Naive thymus-derived CD8-positive, alpha-beta T cell (primary cell): ENCODE measurements around the gene ZNF654. TPM values are rescaled to one million over a fixed set of nuclear protein-coding genes. Genes with fewer than 3 reads are reported as not detected.

Source experiments
- ATAC-seq, 2 donors: fragments of 150-1000 bp; cut with Tn5 transposase in 1 of 2; sonication (Bioruptor Pico), chemical (Tn5 transposase) in 1 of 2; 1 replicate in 1 of 2; 2 replicates in 1 of 2; pipeline ENCODE4 v1.10.0; 2021; ENCODE audit warnings: mild to moderate bottlenecking in 2 of 2, moderate library complexity in 2 of 2
- POLR2A ChIA-PET: fragments of 350-600 bp; sonication (Branson Sonifier 250); formaldehyde crosslinking; loops from one replicate; lab custom pipeline; 2021; ENCODE audit warnings: antibody characterized with exemption; lab: Charles Lee
- DNase-seq, 10 donors: peaks; one replicate each; pipeline versions ENCODE4 v3.0.0 to v3.0.0-alpha.2; 2020 to 2022
- H3K27ac Mint-ChIP-seq, 10 donors: one replicate each; pipeline ENCODE4 v1.8.0; 2020 to 2022; ENCODE audit warnings: mild to moderate bottlenecking in 10 of 10, mixed read lengths in 10 of 10, moderate library complexity in 4 of 10, inconsistent platforms in 1 of 10
- H3K27me3 Mint-ChIP-seq, 5 donors: one replicate each; pipeline ENCODE4 v1.8.0; 2021 to 2022; ENCODE audit warnings: mixed read lengths in 5 of 5
- H3K36me3 Mint-ChIP-seq, 3 donors: one replicate each; pipeline ENCODE4 v1.8.0; 2020 to 2022; ENCODE audit warnings: mixed read lengths in 3 of 3, mild to moderate bottlenecking in 2 of 3, inconsistent platforms in 1 of 3
- H3K4me1 Mint-ChIP-seq, 4 donors: one replicate each; pipeline ENCODE4 v1.8.0; 2021 to 2022; ENCODE audit warnings: mixed read lengths in 4 of 4
- H3K4me3 Mint-ChIP-seq, 10 donors: one replicate each; pipeline ENCODE4 v1.8.0; 2020 to 2022; ENCODE audit warnings: mild to moderate bottlenecking in 10 of 10, mixed read lengths in 10 of 10, moderate library complexity in 6 of 10, inconsistent platforms in 1 of 10
- H3K9me3 Mint-ChIP-seq, 9 donors: one replicate each; pipeline ENCODE4 v1.8.0; 2020 to 2022; ENCODE audit warnings: mixed read lengths in 9 of 9, mild to moderate bottlenecking in 3 of 9, inconsistent platforms in 1 of 9, moderate library complexity in 1 of 9
- polyA plus RNA-seq, 3 donors: library from polyadenylated mRNA; unstranded; fragments of 300-500 nt; fragmentation: Illumina TruSeq; gene quantifications; one replicate each; pipeline ENCODE4 v1.2.3, GENCODE V29; 2021
- total RNA-seq, 8 experiments: library from RNA in 2 of 8; stranded (reverse) in 2 of 8; gene quantifications; one replicate each; pipeline ENCODE4 v1.2.3 and lab custom pipeline; 2021 to 2026

Gene ZNF654
- total and polyA plus RNA-seq, 5 experiments from 2014 or later, result 11.1 to 24.7 (median 13.9) TPM

DNA sequence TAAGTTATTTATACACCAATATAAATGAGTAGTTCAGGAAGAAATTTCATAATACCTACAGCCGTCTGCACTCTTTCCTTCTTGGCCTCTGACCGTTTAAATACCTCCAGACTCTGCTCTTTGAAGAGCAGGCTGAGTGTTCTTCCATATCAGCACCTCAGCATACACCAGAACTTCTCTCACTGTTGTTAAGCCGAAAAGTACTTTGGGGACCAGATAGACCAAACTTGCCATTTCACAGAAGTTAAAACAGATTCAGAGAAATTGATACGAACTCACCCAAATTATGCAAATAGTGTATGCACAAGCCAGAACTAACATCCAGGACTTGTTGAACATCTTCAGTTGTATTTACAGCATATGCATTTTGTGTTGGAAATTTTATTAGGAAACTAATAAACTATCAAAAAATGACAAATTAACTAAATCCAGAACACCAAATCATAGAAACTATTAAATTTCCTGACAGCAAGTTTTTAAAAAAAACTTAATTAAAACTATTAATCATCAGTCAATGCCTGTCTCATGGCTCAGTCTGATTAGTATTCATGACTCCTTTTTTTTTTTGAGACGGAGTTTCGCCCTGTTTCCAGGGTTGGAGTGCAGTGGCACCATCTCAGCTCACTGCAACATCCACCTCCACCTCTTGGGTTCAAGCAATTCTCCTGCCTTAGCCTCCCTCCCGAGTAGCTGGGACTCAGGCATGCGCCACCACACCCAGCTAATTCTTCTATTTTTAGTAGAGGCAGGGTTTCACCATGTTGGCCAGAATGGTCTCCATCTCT lies 24.4 kb upstream of the ZNF654 start:
- POLR2A ChIA-PET, result interaction anchor here (1.2 kb wide), 1 partner anchor 24 kb away, joined by 4 read pairs; the partner anchor contains the start of gene CGGBP1
- Mint-ChIP-seq H3K27ac (peak overlapping the region in 2 of 10 donors; percentile 51 to 64), H3K4me3 (no peak overlapping the region), H3K4me1 (peaks cover 5 to 31% (median 29%) of the 10 kb centered on the region in 4 donors), H3K9me3 (no peaks in the 10 kb centered on the region), H3K27me3 (peaks cover 0 to 3% (median 0%) of the 10 kb centered on the region in 5 donors), H3K36me3 (no peaks in the 10 kb centered on the region)
- no peak for ATAC-seq
- no peak for DNase-seq

DNA sequence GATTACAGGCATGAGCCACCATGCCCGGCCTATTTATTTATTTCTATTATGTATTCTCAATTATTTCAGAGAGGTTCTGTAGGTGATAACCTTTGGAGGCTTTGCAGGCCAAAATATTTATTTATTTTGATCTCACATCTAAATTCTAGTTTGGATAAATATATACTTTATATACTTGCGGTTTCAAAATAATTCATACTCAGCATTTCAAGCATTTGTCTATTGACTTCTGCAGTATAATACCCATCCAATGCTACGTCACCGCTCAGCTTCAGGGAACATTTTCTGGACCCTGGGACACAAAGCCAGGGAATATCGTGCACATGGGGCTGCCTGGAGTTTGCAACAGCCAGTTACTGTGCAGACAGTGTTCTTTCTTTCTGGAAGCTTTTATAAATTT lies 22.8 kb upstream of the ZNF654 start:
- no peak for ATAC-seq
- H3K27me3 Mint-ChIP-seq, result peaks cover 0 to 6% (median 0%) of the 10 kb centered on the region in 5 donors
- POLR2A ChIA-PET, result interaction anchor here (1.9 kb wide), 1 partner anchor 23 kb away, joined by 5 read pairs; the partner anchor contains the start of genes CGGBP1 and ZNF654

DNA sequence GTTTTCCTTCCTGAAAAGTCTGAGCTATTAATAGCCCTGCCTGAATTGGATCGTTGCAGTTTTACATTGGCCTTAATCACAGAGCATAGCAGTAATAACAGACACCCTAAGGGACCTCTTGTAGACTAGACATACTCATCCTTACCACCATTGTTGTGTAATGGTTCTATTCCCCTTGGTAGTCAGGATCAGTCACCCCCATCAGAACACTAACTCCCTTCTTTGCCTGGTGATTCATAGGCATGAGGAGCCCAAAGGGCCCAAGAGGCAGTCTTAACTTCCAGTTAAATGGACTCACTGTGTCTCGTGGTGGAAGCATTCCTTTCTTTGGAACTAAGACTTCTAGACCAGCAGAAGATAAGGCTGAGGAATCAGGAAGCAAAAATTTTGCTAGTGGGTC lies 20.5 kb upstream of the ZNF654 start:
- Mint-ChIP-seq H3K4me1 (peaks cover 0 to 8% (median 2%) of the 10 kb centered on the region in 4 donors), H3K36me3 (no peaks in the 10 kb centered on the region), H3K27me3 (peaks cover 0 to 6% (median 0%) of the 10 kb centered on the region in 5 donors), H3K27ac (no peak overlapping the region), H3K9me3 (no peaks in the 10 kb centered on the region), H3K4me3 (no peak overlapping the region)
- ATAC-seq, result no peak
- POLR2A ChIA-PET, result no interaction called here
- no peak for DNase-seq

More for the DNA sequence above, 22.8 kb upstream of the ZNF654 start:
- Mint-ChIP-seq H3K4me1 (peaks cover 3 to 27% (median 23%) of the 10 kb centered on the region in 4 donors), H3K36me3 (no peaks in the 10 kb centered on the region), H3K27ac (no peak overlapping the region), H3K4me3 (no peak overlapping the region), H3K9me3 (no peaks in the 10 kb centered on the region)
- DNase-seq, result no peak

DNA sequence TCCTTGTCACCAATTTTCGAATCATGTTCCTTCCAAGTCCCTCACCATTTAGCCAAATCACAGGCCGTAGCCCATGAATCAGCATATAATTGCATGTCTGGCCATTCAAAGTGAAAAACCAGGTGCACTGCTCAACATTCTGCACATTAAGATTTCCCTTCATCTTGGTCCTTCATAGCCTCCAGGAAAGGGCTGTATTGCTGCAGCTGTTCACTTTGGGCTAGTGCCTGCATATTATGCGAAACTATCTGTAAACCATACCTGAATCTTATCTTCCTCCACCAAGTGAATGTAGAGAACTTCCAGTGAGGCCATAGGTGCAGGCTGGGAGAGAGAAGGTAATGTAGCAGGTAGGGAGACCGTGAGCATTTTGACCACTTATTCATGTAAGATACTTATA lies 18.5 kb upstream of the ZNF654 start:
- POLR2A ChIA-PET, result interaction anchor here (1.1 kb wide), 1 partner anchor 18 kb away, joined by 3 read pairs; the partner anchor contains the start of gene CGGBP1
- no peak for ATAC-seq

DNA sequence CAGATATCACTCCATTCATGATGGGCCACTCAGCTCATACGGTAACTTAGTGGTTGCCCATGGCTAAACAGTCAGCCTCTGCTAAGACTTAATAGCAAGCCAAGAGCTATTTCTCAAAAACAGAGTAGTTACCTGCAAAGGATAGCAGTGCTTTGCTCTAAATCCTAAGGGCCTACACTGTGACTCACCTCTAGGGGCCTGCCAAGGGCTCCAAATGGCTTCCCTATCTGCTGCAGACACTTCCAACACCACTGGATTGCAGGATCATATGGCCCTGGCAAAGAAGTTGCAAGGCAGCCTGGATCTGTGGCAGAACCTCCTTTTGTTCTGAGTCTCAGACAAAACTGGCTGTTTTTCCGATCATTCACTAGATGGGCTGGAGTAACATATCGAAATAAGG lies 18.1 kb upstream of the ZNF654 start:
- Mint-ChIP-seq H3K4me3 (no peak overlapping the region), H3K4me1 (peaks cover 0 to 5% (median 1%) of the 10 kb centered on the region in 4 donors), H3K36me3 (no peaks in the 10 kb centered on the region), H3K9me3 (no peaks in the 10 kb centered on the region), H3K27me3 (peaks cover 0 to 6% (median 0%) of the 10 kb centered on the region in 5 donors), H3K27ac (no peak overlapping the region)
- ATAC-seq (no peak), DNase-seq (no peak)
- POLR2A ChIA-PET, result interaction anchor here (1.1 kb wide), 1 partner anchor 17 kb away, joined by 3 read pairs; the partner anchor contains the start of gene CGGBP1

More for the DNA sequence above, 18.5 kb upstream of the ZNF654 start:
- H3K27ac Mint-ChIP-seq, result no peak overlapping the region
- no peaks in the 10 kb centered on the region for H3K9me3 Mint-ChIP-seq
- H3K4me1 Mint-ChIP-seq, result peaks cover 0 to 4% (median 1%) of the 10 kb centered on the region in 4 donors
- no peak overlapping the region for H3K4me3 Mint-ChIP-seq
- H3K36me3 Mint-ChIP-seq, result no peaks in the 10 kb centered on the region
- no peak for DNase-seq
- peaks cover 0 to 6% (median 0%) of the 10 kb centered on the region in 5 donors for H3K27me3 Mint-ChIP-seq

DNA sequence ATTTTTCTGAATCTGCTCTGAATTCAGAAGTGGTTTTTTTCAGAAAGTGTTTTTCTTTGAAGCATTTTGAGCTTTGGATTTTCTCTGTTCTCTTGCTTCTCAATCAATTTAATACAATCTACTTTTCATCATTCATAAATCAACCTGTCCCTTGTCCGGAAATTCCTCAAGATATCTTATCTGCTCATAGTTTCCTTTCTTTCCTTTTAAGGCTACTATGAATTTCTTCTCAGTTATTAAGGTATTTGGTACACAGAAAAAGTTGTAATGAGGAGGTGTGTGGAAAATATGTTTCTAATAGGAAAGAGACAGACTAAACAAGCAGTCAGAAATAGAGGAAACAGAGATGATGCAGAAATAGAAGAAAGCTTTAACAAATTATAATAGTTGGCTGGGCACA lies 14.6 kb upstream of the ZNF654 start:
- Mint-ChIP-seq H3K9me3 (no peaks in the 10 kb centered on the region), H3K4me3 (no peak overlapping the region), H3K36me3 (no peaks in the 10 kb centered on the region), H3K4me1 (peaks cover 0 to 11% (median 5%) of the 10 kb centered on the region in 4 donors), H3K27me3 (peaks cover 0 to 3% (median 0%) of the 10 kb centered on the region in 5 donors), H3K27ac (no peak overlapping the region)
- POLR2A ChIA-PET, result no interaction called here
- no peak for DNase-seq
- no peak for ATAC-seq

DNA sequence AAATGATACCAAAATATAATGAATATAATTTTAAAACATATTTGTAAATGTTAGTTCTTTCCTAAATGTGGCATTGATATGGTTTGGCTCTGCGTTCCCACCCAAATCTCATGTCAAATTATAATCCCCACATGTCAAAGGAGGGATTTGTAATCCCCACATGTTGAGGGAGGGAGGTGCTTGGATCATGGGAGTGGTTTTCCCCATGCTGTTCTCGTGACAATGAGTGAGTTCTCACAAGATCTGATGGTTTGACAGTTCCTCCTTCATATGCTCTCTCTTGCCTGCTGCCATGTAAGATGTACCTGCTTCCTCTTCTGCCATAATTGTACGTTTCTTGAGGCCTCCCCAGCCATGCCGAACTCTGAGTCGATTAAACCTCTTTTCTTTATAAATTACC lies 12.3 kb upstream of the ZNF654 start:
- no peak for ATAC-seq
- no peaks in the 10 kb centered on the region for H3K27me3 Mint-ChIP-seq
- POLR2A ChIA-PET, result no interaction called here
- no peaks in the 10 kb centered on the region for H3K36me3 Mint-ChIP-seq
- H3K4me1 Mint-ChIP-seq, result peaks cover 4 to 13% (median 8%) of the 10 kb centered on the region in 4 donors
- H3K27ac Mint-ChIP-seq, result peak overlapping the region in 1 of 10 donors; percentile 9
- H3K4me3 Mint-ChIP-seq, result peak overlapping the region in 3 of 10 donors; percentile 19 to 33 (median 31)
- DNase-seq, result no peak
- H3K9me3 Mint-ChIP-seq, result no peaks in the 10 kb centered on the region

DNA sequence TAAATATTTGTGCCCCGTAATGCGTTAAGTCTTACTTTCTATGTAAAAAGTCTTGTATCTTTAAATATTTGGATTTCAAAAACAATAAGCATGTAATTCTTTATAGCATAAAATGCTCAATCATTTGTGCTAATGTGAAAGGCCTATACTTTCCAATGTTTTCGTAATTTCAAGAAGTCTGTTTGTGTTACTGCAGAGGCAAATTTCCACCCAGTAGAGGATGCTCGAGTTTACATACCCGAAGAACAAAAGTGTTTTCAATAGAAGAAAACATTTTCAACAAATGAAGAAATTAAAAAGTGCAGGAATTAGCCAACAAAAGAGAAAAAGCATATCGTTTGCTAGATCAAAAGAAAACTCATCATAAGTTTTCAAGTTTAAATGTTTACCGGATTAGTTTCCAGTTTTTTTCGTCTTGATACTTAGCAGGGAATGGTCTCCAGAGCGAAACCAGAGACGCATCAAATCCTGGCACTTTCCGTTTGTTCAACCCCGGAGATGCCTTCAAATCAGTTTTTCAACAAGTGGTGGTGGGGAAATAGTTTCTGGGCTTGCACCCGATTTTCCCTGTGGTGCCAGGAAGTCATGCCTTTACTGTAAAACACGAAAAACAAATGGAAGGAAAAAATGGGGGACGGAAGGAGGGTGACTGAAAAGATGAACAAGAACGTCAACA lies 1.3 kb upstream of the ZNF654 start:
- Mint-ChIP-seq H3K4me3 (peak overlapping the region; percentile 90 to 100 (median 97)), H3K9me3 (no peaks in the 10 kb centered on the region), H3K27me3 (no peaks in the 10 kb centered on the region), H3K4me1 (peaks cover 25 to 66% (median 54%) of the 10 kb centered on the region in 4 donors), H3K27ac (peak overlapping the region; percentile 94 to 99 (median 98)), H3K36me3 (peaks cover 13 to 34% (median 28%) of the 10 kb centered on the region in 3 donors)
- no peak for ATAC-seq
- DNase-seq, result peak in 2 of 10 donors; percentile 18 to 23
- POLR2A ChIA-PET, result interaction anchor here (1.1 to 2.3 kb wide), 9 partner anchors 17 to 831 kb away, joined by 3 to 68 read pairs (median 5); partner anchors contain the start of genes C3orf38 and CHMP2B

DNA sequence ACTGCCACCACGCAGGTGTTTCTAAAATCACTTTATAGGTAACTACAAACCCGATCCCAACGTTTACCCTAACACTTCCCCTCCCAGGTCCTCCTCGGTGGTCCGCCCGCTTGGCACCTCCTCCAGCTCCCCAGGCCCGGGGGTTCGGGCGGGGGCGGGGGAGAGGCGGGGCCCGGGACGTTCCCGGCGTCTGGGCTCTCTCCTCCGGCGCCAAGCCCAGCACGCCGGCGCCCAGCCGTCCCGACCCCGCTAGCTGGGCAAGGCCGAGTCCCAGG lies 812 bp upstream of the ZNF654 start:
- H3K4me3 Mint-ChIP-seq, result peak overlapping the region; percentile 92 to 100 (median 98)
- no peaks in the 10 kb centered on the region for H3K9me3 Mint-ChIP-seq
- DNase-seq (no peak), ATAC-seq (no peak)
- POLR2A ChIA-PET, result interaction anchor here (1.1 to 2.3 kb wide), 9 partner anchors 17 to 831 kb away, joined by 3 to 68 read pairs (median 5); partner anchors contain the start of genes C3orf38 and CHMP2B
- H3K27ac Mint-ChIP-seq, result peak overlapping the region; percentile 94 to 99 (median 98)
- H3K4me1 Mint-ChIP-seq, result peaks cover 28 to 70% (median 56%) of the 10 kb centered on the region in 4 donors
- no peaks in the 10 kb centered on the region for H3K27me3 Mint-ChIP-seq
- H3K36me3 Mint-ChIP-seq, result peaks cover 13 to 34% (median 28%) of the 10 kb centered on the region in 3 donors

DNA sequence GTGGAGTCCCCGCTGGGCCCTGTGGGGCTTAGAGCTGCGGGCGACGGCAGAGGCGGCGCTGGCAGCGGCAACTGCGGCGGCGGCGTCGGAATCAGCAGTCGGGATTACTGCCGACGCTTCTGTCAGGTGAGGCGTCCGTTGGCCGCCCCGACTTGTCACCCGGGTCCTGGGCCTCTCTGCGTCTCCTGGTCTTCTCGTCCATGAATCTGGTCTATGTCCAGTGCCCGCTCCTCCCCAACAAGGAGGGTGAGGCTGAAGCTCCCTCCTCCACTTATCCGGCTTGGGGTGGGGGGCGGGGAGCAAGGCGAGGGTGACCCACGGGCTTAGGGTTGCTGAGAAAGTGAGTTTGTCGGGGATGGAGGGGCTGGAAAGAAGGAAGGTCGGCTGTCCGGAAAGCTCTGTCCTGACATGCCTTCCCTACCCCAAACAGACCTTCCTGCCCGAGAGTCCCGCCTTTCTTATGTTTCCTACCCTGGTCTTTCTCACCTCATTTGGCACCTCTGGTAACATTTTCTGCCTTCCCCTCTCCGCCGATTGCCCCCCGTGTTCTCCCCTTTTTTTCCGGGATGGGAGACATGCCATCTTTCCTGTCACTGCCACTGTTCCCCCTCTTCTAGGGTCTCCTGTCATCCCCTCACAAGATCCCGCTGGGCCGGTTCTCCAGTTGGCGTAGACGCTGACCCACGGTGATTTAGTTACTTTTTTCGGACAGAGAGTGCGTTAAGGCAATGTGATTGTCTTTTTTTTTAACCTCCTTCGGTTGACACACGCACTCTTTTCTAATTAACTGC lies 520 bp downstream of the ZNF654 start:
- Mint-ChIP-seq H3K4me3 (peak overlapping the region; percentile 92 to 100 (median 98)), H3K9me3 (no peaks in the 10 kb centered on the region), H3K36me3 (peaks cover 11 to 27% (median 25%) of the 10 kb centered on the region in 3 donors), H3K27ac (peak overlapping the region; percentile 89 to 99 (median 98)), H3K27me3 (no peaks in the 10 kb centered on the region), H3K4me1 (peaks cover 33 to 77% (median 63%) of the 10 kb centered on the region in 4 donors)
- ATAC-seq, result no peak
- DNase-seq, result peak in 2 of 10 donors; percentile 4 to 6
- POLR2A ChIA-PET, result interaction anchor here (0.8 to 2.3 kb wide), 8 partner anchors 8 to 832 kb away, joined by 3 to 68 read pairs (median 5); partner anchors contain the start of genes C3orf38 and CHMP2B

DNA sequence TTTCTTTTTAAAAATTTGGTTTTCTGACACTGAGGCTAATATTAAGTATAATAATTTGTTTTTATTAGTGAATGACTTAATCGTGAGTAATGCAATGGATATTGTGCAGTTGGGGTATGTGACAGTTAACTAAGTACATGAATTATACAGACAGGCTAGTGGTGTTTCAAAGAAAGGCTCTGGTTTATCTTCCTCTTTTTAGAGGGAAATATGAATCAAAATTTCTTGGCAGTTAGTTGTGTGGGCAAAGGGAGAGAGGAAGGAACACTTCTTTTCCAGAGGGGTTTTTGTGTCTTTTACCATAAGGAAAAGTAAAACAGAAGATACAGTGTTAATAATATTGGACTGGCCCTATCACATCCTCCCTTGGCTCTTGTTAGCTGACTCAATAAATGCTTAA lies 2.7 kb downstream of the ZNF654 start:
- no peaks in the 10 kb centered on the region for H3K27me3 Mint-ChIP-seq
- peak overlapping the region in 3 of 10 donors; percentile 3 to 54 (median 30) for H3K27ac Mint-ChIP-seq
- H3K4me3 Mint-ChIP-seq, result peak overlapping the region in 9 of 10 donors; percentile 1 to 98 (median 49)
- H3K4me1 Mint-ChIP-seq, result peaks cover 23 to 70% (median 50%) of the 10 kb centered on the region in 4 donors
- no peak for DNase-seq
- peaks cover 0 to 10% (median 9%) of the 10 kb centered on the region in 3 donors for H3K36me3 Mint-ChIP-seq
- POLR2A ChIA-PET, result no interaction called here
- H3K9me3 Mint-ChIP-seq, result no peaks in the 10 kb centered on the region
- no peak for ATAC-seq

DNA sequence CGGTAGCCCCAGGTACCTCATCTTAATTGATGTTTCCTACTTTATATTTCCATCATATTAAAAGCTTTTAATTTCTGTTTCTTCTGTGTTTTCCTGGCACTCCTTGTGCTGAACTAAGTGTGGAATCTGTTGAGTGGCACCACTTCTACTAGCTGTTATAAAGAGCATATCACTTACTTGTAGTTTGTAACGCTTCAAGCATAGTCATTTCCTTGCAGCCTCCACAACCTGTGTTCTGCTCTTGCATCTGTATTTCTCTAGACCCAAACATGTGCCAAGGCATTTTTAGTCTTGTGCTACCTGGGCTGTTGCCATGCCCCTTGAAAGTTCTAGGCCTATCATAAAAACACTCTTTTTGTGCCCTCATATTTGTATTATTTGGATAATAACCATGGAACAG lies 16.0 kb downstream of the ZNF654 start:
- POLR2A ChIA-PET, result no interaction called here
- Mint-ChIP-seq H3K4me3 (peak overlapping the region in 3 of 10 donors; percentile 1 to 23 (median 9)), H3K27me3 (no peaks in the 10 kb centered on the region), H3K9me3 (peaks cover 0 to 12% (median 3%) of the 10 kb centered on the region in 9 donors), H3K36me3 (peaks cover 8 to 20% (median 8%) of the 10 kb centered on the region in 3 donors), H3K4me1 (peaks cover 31 to 70% (median 56%) of the 10 kb centered on the region in 4 donors), H3K27ac (peak overlapping the region in 1 of 10 donors; percentile 48)
- ATAC-seq (no peak), DNase-seq (no peak)
